HFF-Myc (cell line): ENCODE results near the gene ACTR6.
"Not testable (repeated sequence)": the region's sequence is repeated elsewhere in the genome, so short reads cannot be mapped to it uniquely, and the experiment has no call there.

Experiments
- DNase-seq: peaks from one replicate; pipeline ENCODE4 v3.0.0-alpha.2; 2011; ENCODE audit warnings: low read depth; ENCODE audit errors: extremely low read depth
- H3K4me3 ChIP-seq: replicated peaks from 2 replicates; pipeline ENCODE4 v1.5.1; 2011; ENCODE audit warnings: low read depth, mild to moderate bottlenecking, control low read depth, low read length
- TF ChIP-seq, protein P1 (sequence below): IDR thresholded peaks from 2 replicates; pipeline ENCODE4 v1.5.1; 2012; ENCODE audit warnings: mild to moderate bottlenecking, low read depth, low read length, control low read depth; ENCODE audit errors: missing control alignments

ACTR6 gene

GRCh38 chr12:100249941-100250340 lies 49.3 kb downstream of the ACTR6 start:
- TF ChIP-seq, protein P1, sequence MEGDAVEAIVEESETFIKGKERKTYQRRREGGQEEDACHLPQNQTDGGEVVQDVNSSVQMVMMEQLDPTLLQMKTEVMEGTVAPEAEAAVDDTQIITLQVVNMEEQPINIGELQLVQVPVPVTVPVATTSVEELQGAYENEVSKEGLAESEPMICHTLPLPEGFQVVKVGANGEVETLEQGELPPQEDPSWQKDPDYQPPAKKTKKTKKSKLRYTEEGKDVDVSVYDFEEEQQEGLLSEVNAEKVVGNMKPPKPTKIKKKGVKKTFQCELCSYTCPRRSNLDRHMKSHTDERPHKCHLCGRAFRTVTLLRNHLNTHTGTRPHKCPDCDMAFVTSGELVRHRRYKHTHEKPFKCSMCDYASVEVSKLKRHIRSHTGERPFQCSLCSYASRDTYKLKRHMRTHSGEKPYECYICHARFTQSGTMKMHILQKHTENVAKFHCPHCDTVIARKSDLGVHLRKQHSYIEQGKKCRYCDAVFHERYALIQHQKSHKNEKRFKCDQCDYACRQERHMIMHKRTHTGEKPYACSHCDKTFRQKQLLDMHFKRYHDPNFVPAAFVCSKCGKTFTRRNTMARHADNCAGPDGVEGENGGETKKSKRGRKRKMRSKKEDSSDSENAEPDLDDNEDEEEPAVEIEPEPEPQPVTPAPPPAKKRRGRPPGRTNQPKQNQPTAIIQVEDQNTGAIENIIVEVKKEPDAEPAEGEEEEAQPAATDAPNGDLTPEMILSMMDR = no peak
- no peak overlapping the region for H3K4me3 ChIP-seq
- no peak for DNase-seq

GRCh38 chr12:100251917-100252316 lies 51.3 kb downstream of the ACTR6 start:
- H3K4me3 ChIP-seq = no peak overlapping the region
- DNase-seq = no peak
- TF ChIP-seq, protein P1 = no peak

DNA sequence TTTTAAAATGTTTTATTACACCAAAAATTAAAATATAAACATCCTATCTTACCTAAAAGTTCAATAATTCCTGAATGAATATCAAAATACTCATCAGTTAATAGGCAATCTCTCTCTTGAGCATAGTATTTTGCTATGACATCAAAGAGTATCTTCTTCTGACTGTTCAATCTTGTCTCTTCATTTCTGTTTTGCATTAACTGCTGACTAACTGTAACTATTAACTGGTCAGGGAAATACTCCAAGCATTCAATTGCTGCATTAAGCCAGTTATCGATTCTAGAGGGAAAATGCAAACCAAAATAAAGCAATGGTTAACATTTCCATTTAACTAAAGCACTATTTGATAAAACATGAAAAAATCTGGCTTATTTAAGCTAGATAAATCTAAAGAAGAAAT lies 52.8 kb downstream of the ACTR6 start:
- DNase-seq = no peak
- TF ChIP-seq, protein P1 = no peak
- no peak overlapping the region for H3K4me3 ChIP-seq

- no peak overlapping the region for H3K4me3 ChIP-seq
- DNase-seq = no peak
- TF ChIP-seq, protein P1 = no peak
Observed at GRCh38 chr12:100254876-100255275, 54.3 kb downstream of the ACTR6 start.

DNA sequence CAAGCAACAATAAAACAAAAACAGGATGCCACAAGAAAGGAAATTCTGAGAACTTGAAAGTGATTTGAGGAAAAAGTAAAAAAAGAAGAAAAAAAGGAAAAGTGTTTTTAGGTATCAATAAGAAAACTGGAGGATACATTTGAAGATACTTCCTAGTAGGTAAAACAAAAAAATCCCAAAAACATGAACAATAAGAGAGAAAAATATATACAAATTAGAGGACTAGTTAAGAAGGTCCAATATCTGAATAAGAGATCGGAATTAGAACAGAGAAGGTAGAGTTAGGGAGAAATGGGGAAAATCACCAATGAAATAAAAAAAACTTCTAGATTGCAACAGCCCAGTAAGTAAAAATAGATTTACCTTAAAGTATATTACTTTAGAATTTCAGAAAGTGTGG lies 57.5 kb downstream of the ACTR6 start:
- DNase-seq = no peak
- no peak overlapping the region for H3K4me3 ChIP-seq
- TF ChIP-seq, protein P1 = no peak

GRCh38 chr12:100263131-100263530 lies 62.5 kb downstream of the ACTR6 start:
- TF ChIP-seq, protein P1 = no peak
- no peak for DNase-seq
- no peak overlapping the region for H3K4me3 ChIP-seq

GRCh38 chr12:100265107-100265506 lies 64.5 kb downstream of the ACTR6 start:
- not testable (repeated sequence) for DNase-seq, H3K4me3 ChIP-seq
